Measurements from ENCODE around the gene PRR15.

The PRR15 gene

GRCh38 chr7:29565982-29566746 is 2.5 kb downstream of the PRR15 start:
- no peak for DNase-seq (ENCODE audit: low spot score)
- in situ Hi-C loops (cut with MboI; ENCODE audit: low sequenced_read_pairs, unreplicated experiment): no loop called here
- TF ChIP-seq CTCF (IDR thresholded peaks at IDR 0.05; ENCODE audit: borderline replicate concordance, control extremely low read depth, extremely low read depth, insufficient read depth, missing control alignments): no peak

GRCh38 chr7:29567174-29567573 is 3.5 kb downstream of the PRR15 start:
- in situ Hi-C loops (cut with MboI; ENCODE audit: low sequenced_read_pairs, unreplicated experiment): no loop called here
- DNase-seq (ENCODE audit: low spot score): no peak

GRCh38 chr7:29569648-29570047 is 6.0 kb downstream of the PRR15 start:
- no peak for DNase-seq (ENCODE audit: low spot score)
- no peak for TF ChIP-seq CTCF (IDR thresholded peaks at IDR 0.05; ENCODE audit: borderline replicate concordance, control extremely low read depth, extremely low read depth, insufficient read depth, missing control alignments)
- in situ Hi-C loops (cut with MboI; ENCODE audit: low sequenced_read_pairs, unreplicated experiment): no loop called here

More at GRCh38 chr7:29567174-29567573, 3.5 kb downstream of the PRR15 start:
- no peak for TF ChIP-seq CTCF (IDR thresholded peaks at IDR 0.05; ENCODE audit: borderline replicate concordance, control extremely low read depth, extremely low read depth, insufficient read depth, missing control alignments)

- DNase-seq (ENCODE audit: low spot score): no peak
- in situ Hi-C loops (cut with MboI; ENCODE audit: low sequenced_read_pairs, unreplicated experiment): no loop called here
- TF ChIP-seq CTCF (IDR thresholded peaks at IDR 0.05; ENCODE audit: borderline replicate concordance, control extremely low read depth, extremely low read depth, insufficient read depth, missing control alignments): no peak
These were observed 8.9 kb downstream of the PRR15 start for GRCh38 chr7:29572558-29572957.

GRCh38 chr7:29573567-29573966 is 9.9 kb downstream of the PRR15 start:
- no peak for DNase-seq (ENCODE audit: low spot score)
- in situ Hi-C loops (cut with MboI; ENCODE audit: low sequenced_read_pairs, unreplicated experiment): no loop called here
- no peak for TF ChIP-seq CTCF (IDR thresholded peaks at IDR 0.05; ENCODE audit: borderline replicate concordance, control extremely low read depth, extremely low read depth, insufficient read depth, missing control alignments)

- TF ChIP-seq CTCF (IDR thresholded peaks at IDR 0.05; ENCODE audit: borderline replicate concordance, control extremely low read depth, extremely low read depth, insufficient read depth, missing control alignments): no peak
- no peak for DNase-seq (ENCODE audit: low spot score)
- in situ Hi-C loops (cut with MboI; ENCODE audit: low sequenced_read_pairs, unreplicated experiment): no loop called here
These were observed 11.0 kb downstream of the PRR15 start for GRCh38 chr7:29574659-29575058.
